ENCODE measurements around the gene ARFIP2. TPM values are rescaled to one million over a fixed set of nuclear protein-coding genes. Genes with fewer than 3 reads are reported as not detected.
A peak's percentile ranks its signal among the peaks of the same experiment; 100 is the strongest.

The ARFIP2 gene
- total RNA-seq, 1 donor from 2014 or later, result 43.1 TPM

- ATAC-seq (ENCODE audit: low read depth), result no peak
These were observed 8.2 kb upstream of the ARFIP2 start for GRCh38 chr11:6489306-6489705.

GRCh38 chr11:6488821-6489220 is 7.7 kb upstream of the ARFIP2 start:
- DNase-seq (no peak), ATAC-seq (ENCODE audit: low read depth) (no peak)
- H3K27me3 Mint-ChIP-seq, result no peaks in the 10 kb centered on the region
- H3K27ac Mint-ChIP-seq, result no peak overlapping the region
- no peak overlapping the region for H3K4me3 Mint-ChIP-seq
- intact Hi-C loops (cut with micrococcal nuclease), result no loop called here
- no peak for TF ChIP-seq CTCF (IDR thresholded peaks at IDR 0.05)
- H3K4me1 Mint-ChIP-seq, result no peaks in the 10 kb centered on the region
- H3K36me3 Mint-ChIP-seq (ENCODE audit: low read depth), result peaks cover 47% of the 10 kb centered on the region
- ChIA-PET POLR2A (no interaction called here), CTCF (interaction anchor here (1.9 kb wide), 1 partner anchor 110 kb away, joined by 9 read pairs; no protein-coding TSS in a partner anchor)
- no peaks in the 10 kb centered on the region for H3K9me3 Mint-ChIP-seq

More at GRCh38 chr11:6489306-6489705, 8.2 kb upstream of the ARFIP2 start:
- H3K27me3 Mint-ChIP-seq, result no peaks in the 10 kb centered on the region
- no peaks in the 10 kb centered on the region for H3K9me3 Mint-ChIP-seq
- ChIA-PET POLR2A (interaction anchor here (1.3 kb wide), 1 partner anchor 99 kb away, joined by 6 read pairs; the partner anchor contains the start of gene SMPD1), CTCF (interaction anchor here (1.9 kb wide), 1 partner anchor 110 kb away, joined by 9 read pairs; no protein-coding TSS in a partner anchor)
- intact Hi-C loops (cut with micrococcal nuclease), result no loop called here
- DNase-seq, result no peak
- H3K36me3 Mint-ChIP-seq (ENCODE audit: low read depth), result peaks cover 49% of the 10 kb centered on the region
- H3K27ac Mint-ChIP-seq, result no peak overlapping the region
- TF ChIP-seq CTCF (IDR thresholded peaks at IDR 0.05), result no peak
- no peak overlapping the region for H3K4me3 Mint-ChIP-seq
- H3K4me1 Mint-ChIP-seq, result no peaks in the 10 kb centered on the region

- H3K36me3 Mint-ChIP-seq (ENCODE audit: low read depth), result peaks cover 47% of the 10 kb centered on the region
- peaks cover 3% of the 10 kb centered on the region for H3K4me1 Mint-ChIP-seq
- peak overlapping the region; percentile 43 for H3K27ac Mint-ChIP-seq
- DNase-seq (no peak), ATAC-seq (ENCODE audit: low read depth) (no peak)
- intact Hi-C loops (cut with micrococcal nuclease), result no loop called here
- H3K4me3 Mint-ChIP-seq, result no peak overlapping the region
- TF ChIP-seq CTCF (IDR thresholded peaks at IDR 0.05), result no peak
- POLR2A ChIA-PET, result no interaction called here
- H3K9me3 Mint-ChIP-seq, result no peaks in the 10 kb centered on the region
- no peaks in the 10 kb centered on the region for H3K27me3 Mint-ChIP-seq
- CTCF ChIA-PET, result no interaction called here
These were observed 7.2 kb upstream of the ARFIP2 start for GRCh38 chr11:6488342-6488741.

- intact Hi-C loops (cut with micrococcal nuclease), result no loop called here
- Mint-ChIP-seq H3K4me3 (no peak overlapping the region), H3K4me1 (peaks cover 17% of the 10 kb centered on the region), H3K27ac (no peak overlapping the region), H3K36me3 (ENCODE audit: low read depth) (peaks cover 46% of the 10 kb centered on the region), H3K27me3 (no peaks in the 10 kb centered on the region), H3K9me3 (no peaks in the 10 kb centered on the region)
- POLR2A ChIA-PET, result interaction anchor here (0.6 kb wide), 1 partner anchor 96 kb away, joined by 3 read pairs; no protein-coding TSS in a partner anchor
- TF ChIP-seq CTCF (IDR thresholded peaks at IDR 0.05), result no peak
- ATAC-seq (ENCODE audit: low read depth) (no peak), DNase-seq (no peak)
- CTCF ChIA-PET, result interaction anchor here (1.7 kb wide), 1 partner anchor 108 kb away, joined by 4 read pairs; no protein-coding TSS in a partner anchor
These were observed 5.8 kb upstream of the ARFIP2 start for GRCh38 chr11:6486938-6487337.

GRCh38 chr11:6486256-6486655 is 5.1 kb upstream of the ARFIP2 start:
- no peak for TF ChIP-seq CTCF (IDR thresholded peaks at IDR 0.05)
- DNase-seq (no peak), ATAC-seq (ENCODE audit: low read depth) (no peak)
- CTCF ChIA-PET, result interaction anchor here (1.7 kb wide), 1 partner anchor 107 kb away, joined by 4 read pairs; no protein-coding TSS in a partner anchor
- Mint-ChIP-seq H3K36me3 (ENCODE audit: low read depth) (peaks cover 42% of the 10 kb centered on the region), H3K4me1 (peaks cover 20% of the 10 kb centered on the region), H3K27me3 (no peaks in the 10 kb centered on the region), H3K9me3 (no peaks in the 10 kb centered on the region), H3K4me3 (no peak overlapping the region), H3K27ac (no peak overlapping the region)
- POLR2A ChIA-PET, result interaction anchor here (0.6 kb wide), 1 partner anchor 95 kb away, joined by 3 read pairs; no protein-coding TSS in a partner anchor
- intact Hi-C loops (cut with micrococcal nuclease), result no loop called here

Measured in activated B cell treated with CpG ODN at 0.5 μM for 24 hours (primary cell).